GM10266 (cell line): Measurements from ENCODE around the gene AKNA.

ENCODE experiments used
- DNase-seq: peaks from one replicate; pipeline ENCODE4 v3.0.0; 2012; ENCODE audit errors: extremely low spot score
- CTCF ChIP-seq: IDR thresholded peaks from 2 replicates; pipeline ENCODE4 v1.5.1; 2012; ENCODE audit warnings: mild to moderate bottlenecking, low read depth; ENCODE audit not compliant: control insufficient read depth, insufficient read depth; ENCODE audit errors: missing control alignments

The AKNA gene

GRCh38 chr9:114409842-114410241 lies 22.1 kb upstream of the AKNA start:
- DNase-seq = no peak
- no peak for TF ChIP-seq CTCF

- TF ChIP-seq CTCF = no peak
- no peak for DNase-seq
These were observed 21.5 kb upstream of the AKNA start for GRCh38 chr9:114409103-114409780.

- DNase-seq = no peak
- no peak for TF ChIP-seq CTCF
These were observed 20.9 kb upstream of the AKNA start for GRCh38 chr9:114408645-114409044.

- no peak for TF ChIP-seq CTCF
These were observed 20.1 kb upstream of the AKNA start for GRCh38 chr9:114407889-114408288.

GRCh38 chr9:114406441-114406840 lies 18.7 kb upstream of the AKNA start:
- TF ChIP-seq CTCF = no peak
- DNase-seq = no peak

More at GRCh38 chr9:114407889-114408288, 20.1 kb upstream of the AKNA start:
- no peak for DNase-seq

GRCh38 chr9:114405294-114406034 lies 17.7 kb upstream of the AKNA start:
- DNase-seq = peak; percentile 81
- TF ChIP-seq CTCF = peak; percentile 85

GRCh38 chr9:114404531-114404930 lies 16.7 kb upstream of the AKNA start:
- DNase-seq = no peak
- TF ChIP-seq CTCF = no peak
